Stimulated activated CD4-positive, alpha-beta T cell treated with anti-CD3 and anti-CD28 coated beads, Interleukin-2, amount 100 ng/mL, for 24 hours (primary cell): Measurements from ENCODE around the gene CEP55.
"Not testable (repeated sequence)": the region's sequence is repeated elsewhere in the genome, so short reads cannot be mapped to it uniquely, and the experiment has no call there.

ENCODE experiments used
- DNase-seq, 2 donors: peaks; one replicate each; pipeline ENCODE4 v3.0.0-alpha.2; 2020

The CEP55 gene

GRCh38 chr10:93496322-93497041 is at the start of gene CEP55:
Gene CEP55, plus strand, starts transcription at chr10:93496612. Its CDS starts 3,440 bp downstream, at chr10:93500052.
- peak; percentile 95 to 96 for DNase-seq

GRCh38 chr10:93447019-93447418 is 49.4 kb upstream of the CEP55 start:
- DNase-seq, result no peak

GRCh38 chr10:93447970-93448369 is 48.4 kb upstream of the CEP55 start:
- DNase-seq, result no peak

- no peak for DNase-seq
Observed at GRCh38 chr10:93451244-93451947, 45.0 kb upstream of the CEP55 start.

- no peak for DNase-seq
Observed at GRCh38 chr10:93452143-93452542, 44.3 kb upstream of the CEP55 start.

- DNase-seq, result no peak
Observed at GRCh38 chr10:93454146-93454545, 42.3 kb upstream of the CEP55 start.

- no peak for DNase-seq
Observed at GRCh38 chr10:93454736-93455135, 41.7 kb upstream of the CEP55 start.

- DNase-seq, result no peak
Observed at GRCh38 chr10:93456480-93456879, 39.9 kb upstream of the CEP55 start.

- DNase-seq, result no peak
Observed at GRCh38 chr10:93457511-93457910, 38.9 kb upstream of the CEP55 start.

GRCh38 chr10:93458821-93459257 is 37.6 kb upstream of the CEP55 start:
- DNase-seq, result peak in 1 of 2 donors; percentile 12

- no peak for DNase-seq
Observed at GRCh38 chr10:93459466-93459865, 36.9 kb upstream of the CEP55 start.

GRCh38 chr10:93461109-93461806 is 35.2 kb upstream of the CEP55 start:
- no peak for DNase-seq

- DNase-seq, result no peak
Observed at GRCh38 chr10:93461807-93462178, 34.6 kb upstream of the CEP55 start.

GRCh38 chr10:93462371-93462770 is 34.0 kb upstream of the CEP55 start:
- no peak for DNase-seq

- peak; percentile 40 to 57 for DNase-seq
Observed at GRCh38 chr10:93462881-93463280, 33.5 kb upstream of the CEP55 start.

GRCh38 chr10:93463723-93464476 is 32.5 kb upstream of the CEP55 start:
- DNase-seq, result no peak

- DNase-seq, result no peak
Observed at GRCh38 chr10:93464776-93465388, 31.5 kb upstream of the CEP55 start.

- no peak for DNase-seq
Observed at GRCh38 chr10:93465806-93466675, 30.4 kb upstream of the CEP55 start.

- DNase-seq, result not testable (repeated sequence)
Observed at GRCh38 chr10:93467635-93468034, 28.8 kb upstream of the CEP55 start.

- peak in 1 of 2 donors; percentile 11 for DNase-seq
Observed at GRCh38 chr10:93468461-93469213, 27.8 kb upstream of the CEP55 start.

- DNase-seq, result no peak
Observed at GRCh38 chr10:93469454-93469853, 27.0 kb upstream of the CEP55 start.
